HepG2 (cell line): ENCODE results near the gene OSBPL5. TPM values are rescaled to one million over a fixed set of nuclear protein-coding genes. Genes with fewer than 3 reads are reported as not detected.

ENCODE experiments used
- ATAC-seq: fragments of 200-7000 bp; cut with Tn5 transposase; 3 replicates; pipeline ENCODE4 v1.9.1; 2020; ENCODE audit warnings: mild to moderate bottlenecking, moderate library complexity
- BruUV-seq: library from RNA; stranded (reverse); fragments of 400-500 nt; replicated peaks from 2 replicates; lab custom pipeline; 2021; lab: Mats Ljungman, UMichigan
- CTCF ChIA-PET: fragments of 300-600 bp; formaldehyde crosslinking; extraction: SDS; loops from one replicate; lab custom pipeline; 2021; ENCODE audit warnings: low total read pairs, inconsistent platforms, low intra/inter-chr PET ratio; lab: Yijun Ruan, JAX
- POLR2A ChIA-PET: fragments of 350-600 bp; sonication (Branson Sonifier 250); formaldehyde crosslinking; loops from one replicate; lab custom pipeline; 2020; ENCODE audit warnings: antibody characterized with exemption, inconsistent platforms; lab: Yijun Ruan, JAX
- DNase-seq: peaks from one replicate; pipeline ENCODE4 v3.0.0-alpha.2; 2015; ENCODE audit warnings: low spot score
- FAIRE-seq: peaks from 3 replicates; lab custom pipeline; 2011; peaks lifted over from hg19 to GRCh38; lab: Jason Lieb, UNC
- H2AFZ ChIP-seq: one replicate; pipeline ENCODE4 v1.6.1; 2011; ENCODE audit warnings: low read length, inconsistent platforms
- H3K27ac ChIP-seq: fragments of 300-600 bp; 3 replicates; pipeline ENCODE4 v1.8.0; 2011; ENCODE audit warnings: mixed run types, mild to moderate bottlenecking, mixed read lengths, low read length, inconsistent platforms; ENCODE audit not compliant: insufficient read depth; ENCODE audit errors: extremely low read length
- H3K27me3 ChIP-seq, 2 experiments: fragments of 200-600 bp in 1 of 2; 2 replicates in 1 of 2; 3 replicates in 1 of 2; pipeline versions ENCODE4 v1.6.0 to v1.8.0; 2011; ENCODE audit warnings: low read length in 2 of 2, mild to moderate bottlenecking in 2 of 2, moderate library complexity in 2 of 2, inconsistent platforms in 1 of 2; ENCODE audit not compliant: insufficient read depth in 2 of 2, control insufficient read depth in 1 of 2
- H3K36me3 ChIP-seq, 2 experiments: fragments of 200-600 bp in 1 of 2; replicated peaks in 1 of 2; 2 replicates in 1 of 2; 3 replicates in 1 of 2; pipeline versions ENCODE4 v1.5.1 to v1.8.0; 2011; ENCODE audit warnings: low read length in 2 of 2, inconsistent platforms in 1 of 2; ENCODE audit not compliant: insufficient read depth in 2 of 2, control insufficient read depth in 1 of 2
- H3K4me1 ChIP-seq: 2 replicates; pipeline ENCODE4 v1.5.1; 2012; ENCODE audit warnings: low read length, inconsistent platforms; ENCODE audit not compliant: insufficient read depth
- H3K4me2 ChIP-seq: 2 replicates; pipeline ENCODE4 v1.6.0; 2011; ENCODE audit warnings: low read depth, low read length, inconsistent platforms
- H3K4me3 ChIP-seq, 3 experiments: fragments of 200-600 bp in 1 of 3; sonication (generic), shearing (Covaris generic) in 1 of 3; replicated peaks in 1 of 3; 2 replicates each; pipeline ENCODE4 v1.5.1; 2011 to 2016; ENCODE audit warnings: low read length in 3 of 3, inconsistent platforms in 2 of 3, low read depth in 2 of 3, mild to moderate bottlenecking in 2 of 3, control low read depth in 1 of 3, mixed read lengths in 1 of 3; ENCODE audit not compliant: insufficient read depth in 1 of 3
- H3K79me2 ChIP-seq: one replicate; pipeline ENCODE4 v1.6.1; 2011; ENCODE audit warnings: low read length, inconsistent platforms; ENCODE audit not compliant: insufficient read depth
- H3K9ac ChIP-seq: 2 replicates; pipeline ENCODE4 v1.6.0; 2011; ENCODE audit warnings: mild to moderate bottlenecking, low read depth, low read length, inconsistent platforms; ENCODE audit not compliant: insufficient read depth
- H3K9me3 ChIP-seq: 2 replicates; pipeline ENCODE4 v1.5.1; 2012; ENCODE audit warnings: mild to moderate bottlenecking, low read length
- H4K20me1 ChIP-seq: 2 replicates; pipeline ENCODE4 v1.6.0; 2011; ENCODE audit warnings: inconsistent platforms, mild to moderate bottlenecking, low read length, moderate library complexity; ENCODE audit not compliant: insufficient read depth
- BRD4 ChIP-seq: sonication (generic); formaldehyde crosslinking; IDR thresholded peaks from 2 replicates; pipeline ENCODE4 v1.4.0; 2020; ENCODE audit warnings: missing genetic modification reagents
- JDP2 ChIP-seq: sonication (generic); formaldehyde crosslinking; IDR thresholded peaks from 2 replicates; pipeline ENCODE4 v1.8.1; 2022; ENCODE audit warnings: missing genetic modification reagents, borderline replicate concordance
- MTERF4 ChIP-seq: sonication (generic); formaldehyde crosslinking; IDR thresholded peaks from 2 replicates; pipeline ENCODE4 v1.8.0; 2023; ENCODE audit warnings: mild to moderate bottlenecking, missing genetic modification reagents
- NFAT5 ChIP-seq: sonication (generic); formaldehyde crosslinking; IDR thresholded peaks from 2 replicates; pipeline ENCODE4 v1.4.0; 2020; ENCODE audit warnings: missing genetic modification reagents
- NPAS2 ChIP-seq: sonication (generic); formaldehyde crosslinking; IDR thresholded peaks from 2 replicates; pipeline ENCODE4 v1.8.0; 2022; ENCODE audit warnings: mild to moderate bottlenecking, missing genetic modification reagents, borderline replicate concordance
- POLR2G ChIP-seq: fragments of 200-400 bp; formaldehyde crosslinking; IDR thresholded peaks from 2 replicates; pipeline ENCODE4 v1.6.1; 2018; ENCODE audit warnings: mild to moderate bottlenecking, low read depth, low read length, moderate library complexity
- WIZ ChIP-seq: sonication (generic); formaldehyde crosslinking; IDR thresholded peaks from 2 replicates; pipeline ENCODE4 v1.5.1; 2020; ENCODE audit warnings: mild to moderate bottlenecking, missing genetic modification reagents
- ZNF34 ChIP-seq: sonication (generic); formaldehyde crosslinking; IDR thresholded peaks from 2 replicates; pipeline ENCODE4 v1.4.0; 2020; ENCODE audit warnings: mild to moderate bottlenecking, missing genetic modification reagents, borderline replicate concordance
- ZNF468 ChIP-seq: sonication (generic); formaldehyde crosslinking; IDR thresholded peaks from 2 replicates; pipeline ENCODE4 v1.8.0; 2022; ENCODE audit warnings: mild to moderate bottlenecking, moderate library complexity, missing genetic modification reagents
- ZNF782 ChIP-seq: sonication (generic); formaldehyde crosslinking; IDR thresholded peaks from 2 replicates; pipeline ENCODE4 v1.4.0; 2020; ENCODE audit warnings: missing genetic modification reagents, mild to moderate bottlenecking, borderline replicate concordance
- WGBS: methylation state at CpG from one replicate; pipeline ENCODE4 v1.1.6; 2017; ENCODE audit warnings: low lambda C conversion rate; 5-methylcytosine and 5-hydroxymethylcytosine counted together
- in situ Hi-C: cut with HindIII; loops from 2 replicates; pipeline ENCODE4 v1.10.0; 2017; ENCODE audit warnings: low pct_unique_long_range_greater_than_20kb; ENCODE audit not compliant: extremely low pct_ligation_motif_present
- intact Hi-C: fragments of 100-400 bp; cut with micrococcal nuclease; formaldehyde crosslinking; loops from one replicate; pipeline ENCODE4 v1.10.0; 2022; ENCODE audit not compliant: unreplicated experiment
- polyA plus RNA-seq, 8 experiments: library from polyadenylated mRNA; depleted of rRNA in 3 of 8; stranded (reverse) in 7 of 8; unstranded in 1 of 8; fragments of >200 nt; fragmentation: Illumina TruSeq in 4 of 8; extraction: Trizol in 4 of 8; gene quantifications; 2 replicates each; pipeline versions ENCODE4 v1.2.1 to v1.2.3, GENCODE V29; 2011 to 2016; ENCODE audit warnings: low read depth in 4 of 8, missing spikeins in 1 of 8, mixed read lengths in 1 of 8; ENCODE audit not compliant: insufficient read depth in 1 of 8
- total RNA-seq, 5 experiments: library from RNA; depleted of rRNA; stranded (reverse); fragments of >200 nt; fragmentation: Illumina TruSeq; extraction: Trizol; gene quantifications; 2 replicates each; pipeline ENCODE4 v1.2.3, GENCODE V29; 2016; ENCODE audit warnings: low read depth in 1 of 5

Gene OSBPL5
- total and polyA plus RNA-seq, 2 of the 13 experiments (the other 11 are each of a cell fraction or from before 2014, with no cell fraction given) = not detected

- ATAC-seq (no peak), DNase-seq (no peak), FAIRE-seq (no peak)
- BruUV-seq = no TSS peak
- H3K36me3 ChIP-seq = no peaks in the 10 kb centered on the region
- no peak overlapping the region for H3K9ac ChIP-seq
- peaks cover 21 to 80% of the 10 kb centered on the region in 2 experiments for H3K27me3 ChIP-seq
- TF ChIP-seq BRD4 (CRISPR knock-in tag) = no peak
- TF ChIP-seq ZNF782 (CRISPR knock-in tag) = no peak
- H2AFZ ChIP-seq = no peak overlapping the region
- in situ Hi-C loops (loop anchor here (10.0 kb wide), 1 partner anchor 112 kb away; the partner anchor contains the start of gene MRGPRG), intact Hi-C loops (no loop called here)
- H3K4me1 ChIP-seq = no peaks in the 10 kb centered on the region
- no peak overlapping the region for H3K27ac ChIP-seq
- WGBS = 15% methylated on average over 6 of the region's 11 CpGs
- H3K4me2 ChIP-seq = no peak overlapping the region
- H3K9me3 ChIP-seq = no peaks in the 10 kb centered on the region
- H4K20me1 ChIP-seq = no peaks in the 10 kb centered on the region
- CTCF ChIA-PET = no interaction called here
- no peaks in the 10 kb centered on the region for H3K79me2 ChIP-seq
- POLR2A ChIA-PET = no interaction called here
- H3K4me3 ChIP-seq = no peak overlapping the region
Observed at GRCh38 chr11:3103076-3103475, 62.0 kb downstream of the OSBPL5 start.

- intact Hi-C loops (no loop called here), in situ Hi-C loops (loop anchor here (10.0 kb wide), 1 partner anchor 112 kb away; the partner anchor contains the start of gene MRGPRG)
- Histone ChIP-seq H3K36me3 (no peaks in the 10 kb centered on the region), H3K9me3 (no peaks in the 10 kb centered on the region), H3K4me3 (no peak overlapping the region), H3K79me2 (no peaks in the 10 kb centered on the region), H3K9ac (no peak overlapping the region), H4K20me1 (no peaks in the 10 kb centered on the region), H3K4me1 (no peaks in the 10 kb centered on the region), H3K4me2 (no peak overlapping the region), H3K27ac (no peak overlapping the region), H3K27me3 (peaks cover 18 to 75% of the 10 kb centered on the region in 2 experiments), H2AFZ (no peak overlapping the region)
- POLR2A ChIA-PET = no interaction called here
- FAIRE-seq = no peak
- CTCF ChIA-PET = no interaction called here
- no peak for DNase-seq
- WGBS = 23% methylated on average over 3 of the region's 5 CpGs
- ATAC-seq = no peak
- BruUV-seq = no TSS peak
- TF ChIP-seq ZNF468 (CRISPR knock-in tag) (no peak), POLR2G (no peak), NFAT5 (CRISPR knock-in tag) (no peak), JDP2 (CRISPR knock-in tag) (no peak), WIZ (CRISPR knock-in tag) (no peak), NPAS2 (no peak), ZNF34 (CRISPR knock-in tag) (no peak), MTERF4 (CRISPR knock-in tag) (no peak)
Observed at GRCh38 chr11:3102641-3102921, 62.5 kb downstream of the OSBPL5 start.
